T-cell (primary cell): ENCODE measurements around the gene GSX2. TPM values are rescaled to one million over a fixed set of nuclear protein-coding genes. Genes with fewer than 3 reads are reported as not detected.
A peak's percentile ranks its signal among the peaks of the same experiment; 100 is the strongest.

Source experiments
- ATAC-seq, 4 experiments: fragments of 200-7000 bp in 3 of 4; fragments of 150-1000 bp in 1 of 4; cut with Tn5 transposase; replicated peaks in 1 of 4; 1 replicate in 3 of 4; 2 replicates in 1 of 4; pipeline ENCODE4 v1.10.0; 2021; ENCODE audit warnings: moderate library complexity in 3 of 4, mild to moderate bottlenecking in 2 of 4, moderate number of reproducible peaks in 1 of 4
- CTCF ChIA-PET, 2 donors: fragments of 300-600 bp; sonication (Branson Sonifier 250); formaldehyde crosslinking; loops; one replicate each; lab custom pipeline; 2022; ENCODE audit warnings: antibody characterized with exemption in 2 of 2; lab: Charles Lee
- POLR2A ChIA-PET, 2 donors: fragments of 300-600 bp; sonication (Branson Sonifier 250); formaldehyde crosslinking; loops; one replicate each; lab custom pipeline; 2022; ENCODE audit warnings: antibody characterized with exemption in 2 of 2; lab: Charles Lee
- DNase-seq, 35 experiments: peaks; one replicate each; pipeline versions ENCODE4 v3.0.0 to v3.0.0-alpha.2; 2013 to 2023
- H3K27ac ChIP-seq: one replicate; pipeline ENCODE4 v1.5.1; 2013; ENCODE audit warnings: low read length
- H3K27me3 ChIP-seq, 2 experiments: replicated peaks in 1 of 2; 1 replicate in 1 of 2; 2 replicates in 1 of 2; pipeline versions ENCODE4 v1.6.1 to v1.7.0; 2013; ENCODE audit warnings: low read length in 1 of 2, mixed read lengths in 1 of 2; ENCODE audit not compliant: control insufficient read depth in 2 of 2, insufficient read depth in 2 of 2; ENCODE audit errors: extremely low read depth in 1 of 2
- H3K36me3 ChIP-seq, 2 donors: 1 replicate in 1 of 2; 2 replicates in 1 of 2; pipeline versions ENCODE4 v1.6.1 to v1.7.0; 2013; ENCODE audit warnings: low read length in 1 of 2; ENCODE audit not compliant: control insufficient read depth in 2 of 2, insufficient read depth in 1 of 2; ENCODE audit errors: extremely low read depth in 1 of 2
- H3K4me1 ChIP-seq, 2 experiments: 1 replicate in 1 of 2; 2 replicates in 1 of 2; pipeline versions ENCODE4 v1.6.1 to v1.7.0; 2013; ENCODE audit warnings: low read length in 2 of 2, mixed read lengths in 1 of 2; ENCODE audit not compliant: insufficient read depth in 2 of 2, control insufficient read depth in 1 of 2; ENCODE audit errors: extremely low read depth in 1 of 2
- H3K4me3 ChIP-seq, 2 donors: 1 replicate in 1 of 2; 2 replicates in 1 of 2; pipeline versions ENCODE4 v1.5.1 to v1.7.0; 2013; ENCODE audit warnings: mild to moderate bottlenecking in 2 of 2, low read length in 1 of 2, moderate library complexity in 1 of 2; ENCODE audit not compliant: control insufficient read depth in 1 of 2; ENCODE audit errors: extremely low read depth in 1 of 2
- H3K9me3 ChIP-seq: 2 replicates; pipeline ENCODE4 v1.7.0; 2013
- H3K27ac Mint-ChIP-seq, 2 donors: one replicate each; pipeline ENCODE4 v1.8.0; 2020 to 2021; ENCODE audit warnings: mild to moderate bottlenecking in 2 of 2, mixed read lengths in 2 of 2
- H3K27me3 Mint-ChIP-seq, 2 donors: one replicate each; pipeline ENCODE4 v1.8.0; 2021 to 2022; ENCODE audit warnings: mixed read lengths in 2 of 2
- H3K36me3 Mint-ChIP-seq: one replicate; pipeline ENCODE4 v1.8.0; 2021; ENCODE audit warnings: mixed read lengths
- H3K4me1 Mint-ChIP-seq, 3 donors: one replicate each; pipeline ENCODE4 v1.8.0; 2020 to 2022; ENCODE audit warnings: mixed read lengths in 3 of 3, mild to moderate bottlenecking in 1 of 3
- H3K4me3 Mint-ChIP-seq, 3 donors: one replicate each; pipeline ENCODE4 v1.8.0; 2020 to 2022; ENCODE audit warnings: mild to moderate bottlenecking in 3 of 3, mixed read lengths in 3 of 3, moderate library complexity in 3 of 3
- H3K9me3 Mint-ChIP-seq, 3 donors: one replicate each; pipeline ENCODE4 v1.8.0; 2020 to 2022; ENCODE audit warnings: mixed read lengths in 3 of 3
- WGBS: methylation state at CpG from one replicate; pipeline ENCODE4 v1.1.5; 2013; ENCODE audit warnings: missing lambda C conversion rate; ENCODE audit not compliant: insufficient coverage; 5-methylcytosine and 5-hydroxymethylcytosine counted together
- total RNA-seq, 35 experiments: library from RNA in 6 of 35; stranded (reverse) in 6 of 35; fragments of 120-200 nt in 1 of 35; gene quantifications; one replicate each; pipeline versions ENCODE4 v1.2.1 to v1.2.4 and lab custom pipeline; 2013 to 2026

GSX2 gene
- total RNA-seq, 5 donors from 2014 or later (not counting 1 experiment from before 2014, with no cell fraction given) = not detected

GRCh38 chr4:54097152-54097551 is 2.8 kb upstream of the GSX2 start:
- Histone ChIP-seq H3K36me3 (no peaks in the 10 kb centered on the region), H3K27me3 (peaks cover 44 to 80% of the 10 kb centered on the region in 2 experiments), H3K4me3 (no peak overlapping the region), H3K9me3 (no peaks in the 10 kb centered on the region), H3K27ac (no peak overlapping the region), H3K4me1 (peaks cover 23 to 50% of the 10 kb centered on the region in 2 experiments)
- 36% methylated on average over 6 of the region's 6 CpGs for WGBS
- H3K4me3 Mint-ChIP-seq = no peak overlapping the region
- peaks cover 45 to 55% (median 50%) of the 10 kb centered on the region in 3 donors for H3K4me1 Mint-ChIP-seq
- DNase-seq (no peak), ATAC-seq (no peak)
- H3K9me3 Mint-ChIP-seq = no peaks in the 10 kb centered on the region
- CTCF ChIA-PET = no interaction called here
- POLR2A ChIA-PET = no interaction called here
- H3K27me3 Mint-ChIP-seq = peaks cover 78 to 91% of the 10 kb centered on the region in 2 donors
- no peaks in the 10 kb centered on the region for H3K36me3 Mint-ChIP-seq
- H3K27ac Mint-ChIP-seq = no peak overlapping the region

GRCh38 chr4:54098375-54098774 is 1.6 kb upstream of the GSX2 start:
- 29% methylated on average over 1 of the region's 5 CpGs for WGBS
- H3K27ac ChIP-seq = no peak overlapping the region
- no peaks in the 10 kb centered on the region for H3K9me3 Mint-ChIP-seq
- peaks cover 80 to 92% of the 10 kb centered on the region in 2 donors for H3K27me3 Mint-ChIP-seq
- H3K9me3 ChIP-seq = no peaks in the 10 kb centered on the region
- no peak for ATAC-seq
- peaks cover 19 to 45% of the 10 kb centered on the region in 2 experiments for H3K4me1 ChIP-seq
- H3K27me3 ChIP-seq = peaks cover 39 to 77% of the 10 kb centered on the region in 2 experiments
- no peak overlapping the region for H3K27ac Mint-ChIP-seq
- H3K36me3 ChIP-seq = no peaks in the 10 kb centered on the region
- CTCF ChIA-PET = interaction anchor here (0.6 kb wide), 2 partner anchors 118 to 282 kb away, joined by 3 read pairs; no protein-coding TSS in a partner anchor
- POLR2A ChIA-PET = no interaction called here
- peaks cover 46 to 54% (median 47%) of the 10 kb centered on the region in 3 donors for H3K4me1 Mint-ChIP-seq
- peak overlapping the region in 2 of 3 donors; percentile 5 to 71 for H3K4me3 Mint-ChIP-seq
- no peak overlapping the region for H3K4me3 ChIP-seq
- DNase-seq = no peak
- H3K36me3 Mint-ChIP-seq = no peaks in the 10 kb centered on the region

GRCh38 chr4:54099287-54099747 is 646 bp upstream of the GSX2 start:
- H3K4me3 Mint-ChIP-seq = peak overlapping the region; percentile 51 to 71 (median 62)
- H3K9me3 Mint-ChIP-seq = no peaks in the 10 kb centered on the region
- Histone ChIP-seq H3K27me3 (peaks cover 38 to 78% of the 10 kb centered on the region in 2 experiments), H3K4me1 (peaks cover 19 to 42% of the 10 kb centered on the region in 2 experiments), H3K4me3 (peak overlapping the region; percentile 11 to 46), H3K9me3 (no peaks in the 10 kb centered on the region), H3K27ac (no peak overlapping the region), H3K36me3 (no peaks in the 10 kb centered on the region)
- H3K4me1 Mint-ChIP-seq = peaks cover 38 to 51% (median 41%) of the 10 kb centered on the region in 3 donors
- no peak for DNase-seq
- H3K27me3 Mint-ChIP-seq = peaks cover 77 to 91% of the 10 kb centered on the region in 2 donors
- H3K27ac Mint-ChIP-seq = no peak overlapping the region
- POLR2A ChIA-PET = no interaction called here
- WGBS = 2% methylated on average over 7 of the region's 17 CpGs
- ATAC-seq = no peak
- H3K36me3 Mint-ChIP-seq = no peaks in the 10 kb centered on the region
- CTCF ChIA-PET = no interaction called here

- POLR2A ChIA-PET = no interaction called here
- Mint-ChIP-seq H3K36me3 (no peaks in the 10 kb centered on the region), H3K27me3 (peaks cover 75 to 90% of the 10 kb centered on the region in 2 donors), H3K9me3 (no peaks in the 10 kb centered on the region), H3K4me1 (peaks cover 34 to 54% (median 44%) of the 10 kb centered on the region in 3 donors), H3K4me3 (peak overlapping the region; percentile 47 to 71 (median 61)), H3K27ac (no peak overlapping the region)
- peaks cover 41 to 72% of the 10 kb centered on the region in 2 experiments for H3K27me3 ChIP-seq
- H3K9me3 ChIP-seq = no peaks in the 10 kb centered on the region
- peaks cover 19 to 42% of the 10 kb centered on the region in 2 experiments for H3K4me1 ChIP-seq
- 2% methylated on average over 20 of the region's 46 CpGs for WGBS
- peak in 2 of 35 experiments; percentile 15 to 37 for DNase-seq
- peak overlapping the region; percentile 18 to 53 for H3K4me3 ChIP-seq
- peak; percentile 34 to 61 (median 48) for ATAC-seq
- no peak overlapping the region for H3K27ac ChIP-seq
- CTCF ChIA-PET = no interaction called here
- no peaks in the 10 kb centered on the region for H3K36me3 ChIP-seq
These were observed 729 bp downstream of the GSX2 start for GRCh38 chr4:54100595-54101189.

- WGBS = 18% methylated on average over 21 of the region's 50 CpGs
- no peak for DNase-seq
- Histone ChIP-seq H3K4me1 (peaks cover 19 to 42% of the 10 kb centered on the region in 2 experiments), H3K27ac (no peak overlapping the region), H3K27me3 (peaks cover 41 to 72% of the 10 kb centered on the region in 2 experiments), H3K36me3 (no peaks in the 10 kb centered on the region), H3K4me3 (peak overlapping the region in 1 of 2 donors; percentile 53), H3K9me3 (no peaks in the 10 kb centered on the region)
- Mint-ChIP-seq H3K9me3 (no peaks in the 10 kb centered on the region), H3K27ac (no peak overlapping the region), H3K27me3 (peaks cover 72 to 87% of the 10 kb centered on the region in 2 donors), H3K4me1 (peaks cover 34 to 50% (median 44%) of the 10 kb centered on the region in 3 donors), H3K36me3 (no peaks in the 10 kb centered on the region), H3K4me3 (peak overlapping the region; percentile 50 to 71 (median 61))
- ATAC-seq = peak in 1 of 4 experiments; percentile 25
- ChIA-PET CTCF (no interaction called here), POLR2A (no interaction called here)
These were observed 1.5 kb downstream of the GSX2 start for GRCh38 chr4:54101190-54102041.

DNA sequence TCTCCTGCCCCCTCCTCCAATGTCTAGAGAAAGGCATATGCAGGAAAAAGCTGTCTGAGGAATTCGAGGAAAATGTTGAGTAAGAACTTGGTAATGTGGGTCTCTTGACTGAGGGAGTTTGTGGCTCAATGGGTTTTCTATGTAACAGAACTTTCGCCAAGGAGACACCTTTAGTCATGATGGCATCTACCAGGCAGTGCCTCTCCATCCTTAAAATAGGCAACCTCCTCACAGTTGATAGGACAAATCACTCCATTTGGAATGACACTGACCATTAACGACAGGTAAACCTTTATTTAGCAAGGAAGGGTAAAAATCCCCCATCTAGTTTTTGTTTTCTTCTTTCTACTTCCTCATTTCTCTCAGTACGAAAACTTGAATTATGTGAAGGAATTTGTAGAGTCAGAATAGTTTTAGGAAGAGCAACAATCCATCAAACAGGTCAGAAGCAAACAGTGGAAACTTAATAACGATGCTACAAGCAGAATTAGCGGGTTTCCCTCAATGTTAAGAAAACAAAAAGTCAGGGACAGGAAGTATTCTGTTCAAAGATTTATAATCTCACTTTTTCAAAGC is 2.7 kb downstream of the GSX2 start:
- Histone ChIP-seq H3K36me3 (no peaks in the 10 kb centered on the region), H3K27ac (no peak overlapping the region), H3K27me3 (peaks cover 42 to 72% of the 10 kb centered on the region in 2 experiments), H3K4me1 (peaks cover 19 to 46% of the 10 kb centered on the region in 2 experiments), H3K4me3 (no peak overlapping the region), H3K9me3 (no peaks in the 10 kb centered on the region)
- H3K9me3 Mint-ChIP-seq = no peaks in the 10 kb centered on the region
- POLR2A ChIA-PET = no interaction called here
- CTCF ChIA-PET = no interaction called here
- WGBS = 47% methylated on average over 2 of the region's 6 CpGs
- H3K36me3 Mint-ChIP-seq = no peaks in the 10 kb centered on the region
- DNase-seq = no peak
- H3K27ac Mint-ChIP-seq = no peak overlapping the region
- H3K4me1 Mint-ChIP-seq = peaks cover 43 to 55% (median 51%) of the 10 kb centered on the region in 3 donors
- H3K4me3 Mint-ChIP-seq = no peak overlapping the region
- peaks cover 69 to 87% of the 10 kb centered on the region in 2 donors for H3K27me3 Mint-ChIP-seq
- no peak for ATAC-seq
